HG03060 (cell line): ENCODE data around the gene ADAM23.

ENCODE experiments used
- ATAC-seq: cut with Tn5 transposase; IDR thresholded peaks from one replicate; pipeline ENCODE4 v1.9.1; 2021; ENCODE audit warnings: low read depth, moderate number of reproducible peaks; ENCODE audit not compliant: unreplicated experiment

Gene ADAM23

DNA sequence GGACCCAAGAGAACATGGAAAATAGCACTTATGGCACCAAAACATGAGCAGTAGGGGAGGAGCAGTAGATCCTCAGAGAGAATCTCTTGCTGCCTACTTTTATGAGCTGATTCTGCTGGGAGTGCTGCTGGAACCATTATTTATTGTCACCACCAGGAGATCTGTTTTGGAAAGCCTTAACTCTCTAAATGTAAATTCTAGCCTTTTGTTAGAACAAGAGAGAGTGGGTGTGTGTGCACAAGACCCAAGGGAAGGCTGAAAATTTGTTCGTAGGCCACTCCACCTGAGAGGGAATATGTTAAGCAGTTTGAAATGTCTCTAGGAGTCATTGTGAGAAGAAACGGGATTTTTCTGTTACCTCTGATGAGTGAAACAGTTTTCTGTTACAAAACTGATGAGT, 182.8 kb downstream of the ADAM23 start:
- no peak for ATAC-seq

DNA sequence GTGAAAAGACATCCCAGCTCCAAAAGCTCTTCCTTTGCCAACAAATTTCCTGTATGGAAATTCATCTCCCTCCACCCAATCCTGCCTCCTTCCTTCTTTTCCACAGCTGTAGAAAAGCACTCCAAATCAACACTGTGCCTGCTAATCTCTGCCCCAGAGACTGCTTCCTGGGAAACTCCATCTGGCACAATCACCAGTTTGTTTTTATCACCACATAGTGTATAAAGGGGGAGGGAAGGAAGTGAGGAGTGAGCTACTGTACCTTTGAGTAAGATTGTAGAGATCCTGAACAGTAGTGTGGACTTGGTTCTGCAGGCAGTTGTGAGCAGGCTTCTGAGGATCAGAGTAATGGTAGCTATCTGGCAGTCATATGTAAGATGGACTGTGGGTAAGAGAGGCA, 184.3 kb downstream of the ADAM23 start:
- ATAC-seq: no peak

DNA sequence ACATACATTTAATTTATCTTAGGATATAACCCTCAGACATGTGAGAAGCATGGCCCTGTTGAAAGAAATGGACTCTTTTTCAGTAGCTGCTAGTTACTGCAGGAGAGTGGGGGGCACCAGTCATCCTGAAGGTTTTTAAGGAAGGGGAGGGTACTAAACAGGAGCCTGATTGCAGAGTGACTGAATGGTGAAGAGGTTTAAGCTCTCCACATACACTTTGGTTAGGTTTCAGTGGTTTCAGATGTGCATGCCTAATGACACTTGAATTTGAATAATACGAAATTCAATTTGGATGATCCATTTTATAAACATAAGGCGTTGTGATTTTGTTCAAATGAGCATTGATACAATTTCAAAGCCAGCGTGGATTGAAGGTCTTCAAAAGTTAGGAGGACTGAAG, 188.0 kb downstream of the ADAM23 start:
- ATAC-seq: no peak

DNA sequence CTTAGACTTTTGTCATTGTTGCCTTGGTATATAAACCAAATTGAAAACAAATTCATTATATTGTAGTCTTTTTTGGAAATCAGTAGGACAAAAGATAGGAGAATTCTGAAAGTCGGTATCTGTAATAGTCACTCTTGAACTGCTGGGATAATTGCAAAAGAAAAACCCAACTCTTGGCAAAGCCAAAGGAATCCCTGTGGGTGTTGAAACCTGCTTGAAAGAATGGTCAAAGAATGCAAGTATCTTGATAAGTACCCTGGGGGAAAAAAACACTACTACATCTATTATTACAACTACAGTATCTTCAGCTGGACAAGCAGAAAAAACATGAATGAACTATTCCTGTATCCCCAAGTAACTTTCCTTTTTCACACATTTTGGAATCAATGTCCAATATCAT, 191.7 kb downstream of the ADAM23 start:
- ATAC-seq: no peak

DNA sequence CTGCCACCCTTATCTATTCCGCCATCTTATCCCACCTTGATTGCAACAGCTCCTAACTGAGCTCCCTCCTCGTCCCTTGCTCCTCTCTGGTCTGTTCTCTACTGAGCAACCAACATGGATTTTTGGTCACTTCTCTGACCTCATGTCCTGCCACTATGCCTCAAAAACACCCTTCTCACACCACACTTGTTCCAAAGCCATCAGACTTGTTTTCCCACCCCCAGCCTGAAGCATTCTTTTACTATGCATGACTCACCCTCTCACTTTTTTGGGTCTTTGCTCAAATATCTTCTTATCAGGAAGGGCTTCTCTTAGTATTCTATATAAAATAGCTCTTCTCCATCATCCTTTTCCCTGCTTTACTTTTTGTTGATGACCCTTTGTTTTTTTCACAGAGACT, 196.3 kb downstream of the ADAM23 start:
- no peak for ATAC-seq

DNA sequence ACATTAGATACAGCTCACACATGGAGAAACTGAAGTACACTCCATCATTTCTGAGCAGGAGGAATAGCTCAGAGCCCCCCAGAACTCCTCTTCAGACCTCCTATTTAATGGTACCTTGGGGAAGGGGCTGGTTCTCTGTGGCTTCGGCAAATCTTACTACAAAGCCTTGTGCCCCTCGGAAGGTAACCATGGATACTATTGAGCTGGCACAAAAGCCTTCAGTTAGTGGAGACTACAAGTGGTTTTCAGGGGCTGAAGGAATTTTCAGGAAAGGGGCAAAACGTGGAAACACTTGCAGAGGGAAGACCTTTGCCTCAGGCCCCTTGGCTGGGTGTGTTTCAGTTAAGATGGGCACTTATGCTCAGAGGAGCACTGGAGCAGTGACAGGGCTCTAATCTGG, 197.9 kb downstream of the ADAM23 start:
- ATAC-seq: no peak

DNA sequence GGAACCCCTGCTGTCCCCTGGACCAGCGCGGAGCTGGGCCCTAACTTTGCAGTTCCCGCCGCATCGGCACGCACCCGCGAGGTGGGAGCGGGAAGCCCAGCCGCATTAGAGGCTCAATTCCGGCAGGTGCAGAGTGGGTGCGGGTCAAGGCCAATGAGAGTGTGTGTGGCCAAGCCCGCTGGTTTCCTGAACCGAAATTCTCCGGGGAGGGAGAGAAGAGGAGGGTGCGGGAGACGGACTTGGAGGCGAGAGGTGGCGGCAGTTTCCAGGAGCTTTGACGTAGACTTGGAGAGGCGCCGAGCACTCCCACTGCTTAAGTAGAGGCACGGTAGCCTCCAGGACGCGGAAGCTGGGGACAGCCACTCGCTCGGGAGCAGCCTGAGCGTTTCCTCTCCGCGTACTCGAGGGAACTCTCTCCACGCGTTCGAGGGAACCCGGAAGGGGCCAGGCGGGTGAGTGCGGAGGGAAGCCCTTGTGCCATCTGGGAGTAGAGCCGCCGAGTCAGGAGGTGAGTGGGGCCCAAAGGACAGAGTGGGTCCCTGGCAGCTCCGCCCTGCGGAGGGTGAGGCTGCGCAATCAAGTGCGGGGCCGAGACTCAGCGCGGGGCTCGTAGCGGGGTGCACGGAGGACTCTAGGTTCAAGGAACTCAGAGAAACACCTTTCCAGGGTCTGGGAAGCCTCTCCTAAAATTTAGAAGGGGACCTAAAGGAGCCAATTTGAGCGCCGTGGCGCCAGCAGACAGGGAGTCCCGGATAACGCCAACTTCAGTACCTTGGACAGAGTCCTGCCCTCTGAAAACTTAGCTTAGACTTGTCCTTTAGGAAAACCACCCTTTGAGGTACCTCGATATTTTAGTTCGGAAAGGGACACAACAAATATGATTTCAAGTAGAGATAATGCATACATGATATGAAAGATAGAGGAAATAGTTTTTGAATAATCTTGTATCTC, 199.0 kb downstream of the ADAM23 start, which contains the start of gene FAM237A:
Gene FAM237A, plus strand, starts transcription at position 413 of the 951 bp plus-strand sequence. CDS start 1,750 bp downstream, outside the sequence.
- no peak for ATAC-seq

DNA sequence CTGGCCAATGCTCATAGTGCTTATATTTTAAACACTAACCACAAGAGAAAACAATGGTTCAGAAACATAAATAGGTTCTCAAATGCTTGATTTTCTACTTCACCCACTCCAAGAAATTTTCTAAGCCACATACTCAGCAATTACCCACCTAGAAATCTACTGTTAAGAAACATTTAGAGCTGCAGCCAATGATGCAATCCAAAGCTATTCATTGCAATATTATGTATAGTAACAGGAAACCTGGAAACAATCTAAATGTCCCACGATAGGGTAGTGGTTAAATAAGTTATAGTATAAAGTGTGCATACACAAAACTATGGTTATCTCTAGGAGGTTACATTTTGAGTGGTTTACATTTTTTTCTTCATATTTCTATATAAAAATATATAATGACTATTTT, 204.7 kb downstream of the ADAM23 start:
- no peak for ATAC-seq

DNA sequence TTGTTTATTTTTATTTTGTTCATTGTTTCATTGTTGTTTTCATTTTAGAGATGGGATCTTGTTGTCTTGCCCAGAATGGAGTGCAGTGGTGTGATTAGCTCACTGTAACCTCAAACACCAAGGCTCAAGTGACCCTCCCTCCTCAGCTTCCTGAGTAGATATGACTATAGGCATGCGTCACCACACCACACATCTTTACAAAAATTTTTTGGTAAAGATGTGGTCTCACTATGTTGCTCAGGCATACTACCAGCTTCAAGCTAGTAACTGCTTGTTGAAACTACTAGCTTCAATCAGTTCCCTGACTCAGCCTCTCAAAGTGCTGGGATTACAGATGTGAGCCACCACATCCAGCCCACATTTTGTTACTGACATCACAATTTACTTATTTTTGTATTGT, 213.8 kb downstream of the ADAM23 start:
- no peak for ATAC-seq

DNA sequence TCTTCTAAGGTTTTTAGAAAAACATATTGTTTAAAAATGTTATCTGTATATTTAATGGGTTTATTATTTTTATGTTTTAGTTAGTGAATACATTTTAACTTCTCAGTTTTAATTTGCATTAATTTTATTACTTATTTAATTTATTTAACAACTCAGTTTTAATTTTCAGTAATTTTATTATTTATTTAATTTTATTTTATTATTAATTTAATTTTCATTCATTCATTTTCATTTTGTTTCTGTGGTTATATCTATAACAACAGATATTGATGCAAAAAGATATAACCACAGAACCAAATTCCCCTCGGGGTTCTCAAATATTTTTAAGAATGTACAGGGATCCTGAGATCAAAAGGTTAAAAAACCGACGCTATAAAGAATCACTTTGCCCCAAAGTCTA, 221.9 kb downstream of the ADAM23 start:
- no peak for ATAC-seq
